HL-60 (cell line): ENCODE data around the gene CD72.

ENCODE experiments used
- CTCF ChIP-seq: IDR thresholded peaks from one replicate; pipeline ENCODE4 v1.5.1; 2011; ENCODE audit warnings: low read length, control low read depth, inconsistent platforms; ENCODE audit not compliant: insufficient read depth
- GABPA ChIP-seq: IDR thresholded peaks from 2 replicates; pipeline ENCODE4 v1.6.1; 2012; ENCODE audit warnings: low read depth
- POLR2AphosphoS5 ChIP-seq: IDR thresholded peaks from 2 replicates; pipeline ENCODE4 v1.6.1; 2012; ENCODE audit warnings: low read depth
- REST ChIP-seq: IDR thresholded peaks from 2 replicates; pipeline ENCODE4 v1.6.1; 2012; ENCODE audit warnings: low read depth; ENCODE audit not compliant: insufficient replicate concordance

GRCh38 chr9:35609001-35609819 is 9.0 kb downstream of the CD72 start:
- no peak for TF ChIP-seq POLR2AphosphoS5
- TF ChIP-seq REST = no peak
- TF ChIP-seq CTCF = no peak
- TF ChIP-seq GABPA = no peak
